GM21390 (cell line): ENCODE measurements around the gene COBL.

Experiments used
- ATAC-seq: cut with Tn5 transposase; IDR thresholded peaks from one replicate; pipeline ENCODE4 v1.9.1; 2021; ENCODE audit not compliant: unreplicated experiment

Gene COBL

GRCh38 chr7:51276091-51276605 lies 40.5 kb downstream of the COBL start:
- ATAC-seq: no peak

GRCh38 chr7:51275532-51275931 lies 41.1 kb downstream of the COBL start:
- no peak for ATAC-seq

GRCh38 chr7:51274955-51275354 lies 41.7 kb downstream of the COBL start:
- no peak for ATAC-seq

DNA sequence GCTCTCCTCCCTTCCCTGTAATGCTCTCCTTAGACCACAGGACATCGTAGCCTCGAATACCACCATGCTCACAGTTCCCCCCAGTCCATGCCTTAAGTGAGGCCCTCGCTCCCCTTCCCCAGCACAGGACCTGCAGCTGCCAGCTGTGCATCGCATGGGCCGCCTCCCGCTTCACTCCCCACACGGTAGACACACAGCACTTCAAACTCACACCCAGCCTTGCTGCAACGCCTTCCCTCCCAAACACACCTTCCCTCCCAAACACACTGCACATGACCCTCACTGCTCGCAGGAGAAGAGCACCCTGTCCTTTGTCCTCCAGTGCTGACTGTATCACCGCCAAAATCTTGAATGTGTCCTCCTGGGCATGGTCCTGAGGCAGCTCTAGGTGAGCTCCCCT lies 42.6 kb downstream of the COBL start:
- no peak for ATAC-seq

- ATAC-seq: no peak
Measured at GRCh38 chr7:51273360-51273759, 43.2 kb downstream of the COBL start.

DNA sequence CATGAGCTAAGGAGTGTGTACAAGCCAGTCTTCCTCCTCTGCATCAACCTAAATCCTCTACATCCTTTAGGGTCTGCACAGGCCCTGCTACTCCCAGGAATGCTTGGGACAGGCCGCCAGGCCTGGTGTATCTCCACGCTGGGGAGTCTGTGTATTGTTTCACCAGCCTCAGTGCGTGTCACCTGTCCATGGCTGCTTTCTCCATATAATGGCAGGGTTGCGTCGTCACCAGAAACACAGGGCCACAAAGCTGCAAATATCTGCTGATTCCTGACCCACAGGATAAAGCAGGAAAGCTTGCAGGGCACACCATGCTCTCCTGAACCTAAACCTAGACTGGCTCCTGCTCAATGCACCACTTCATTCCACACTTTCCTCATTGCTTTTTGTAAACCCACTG lies 45.6 kb downstream of the COBL start:
- no peak for ATAC-seq

DNA sequence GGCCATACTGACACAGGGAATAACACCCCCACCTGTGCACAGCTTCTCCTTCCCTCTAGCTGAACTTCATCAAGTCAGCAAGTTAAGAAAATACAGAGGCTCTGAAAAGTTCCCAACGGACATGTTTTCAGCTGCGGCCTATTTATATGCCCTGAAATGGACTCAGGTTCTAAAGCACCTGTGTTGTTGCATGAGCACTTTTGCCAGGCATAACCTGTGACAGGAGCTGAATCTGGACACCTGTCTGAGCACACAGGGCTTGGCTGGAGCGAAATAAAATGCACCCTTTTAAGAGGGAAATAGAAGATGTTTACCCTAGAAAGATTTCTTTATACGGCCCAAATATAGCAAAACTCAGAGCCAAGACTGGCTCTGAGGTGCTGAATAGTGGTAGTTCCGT lies 46.7 kb downstream of the COBL start:
- ATAC-seq: no peak

GRCh38 chr7:51269321-51269720 lies 47.3 kb downstream of the COBL start:
- ATAC-seq: no peak

DNA sequence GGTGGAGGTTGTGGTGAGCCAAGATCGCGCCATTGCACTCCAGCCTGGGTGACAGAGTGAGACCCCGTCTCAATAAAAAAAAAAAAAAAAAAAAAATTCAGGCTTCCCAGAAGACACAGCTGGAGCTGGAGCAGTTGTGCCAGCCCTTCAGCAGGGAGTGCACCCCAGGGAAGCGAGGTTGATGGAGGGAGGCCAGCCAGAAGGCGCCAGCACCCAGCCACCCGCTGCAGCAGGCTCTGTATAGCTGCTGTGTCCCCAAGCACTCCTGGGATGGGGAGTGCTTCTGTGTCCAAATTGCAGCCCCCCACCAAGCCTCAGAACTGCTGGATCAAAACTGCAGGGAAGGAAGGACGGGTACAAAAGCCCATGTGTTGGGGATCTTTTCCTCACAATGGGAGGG lies 47.8 kb downstream of the COBL start:
- no peak for ATAC-seq

DNA sequence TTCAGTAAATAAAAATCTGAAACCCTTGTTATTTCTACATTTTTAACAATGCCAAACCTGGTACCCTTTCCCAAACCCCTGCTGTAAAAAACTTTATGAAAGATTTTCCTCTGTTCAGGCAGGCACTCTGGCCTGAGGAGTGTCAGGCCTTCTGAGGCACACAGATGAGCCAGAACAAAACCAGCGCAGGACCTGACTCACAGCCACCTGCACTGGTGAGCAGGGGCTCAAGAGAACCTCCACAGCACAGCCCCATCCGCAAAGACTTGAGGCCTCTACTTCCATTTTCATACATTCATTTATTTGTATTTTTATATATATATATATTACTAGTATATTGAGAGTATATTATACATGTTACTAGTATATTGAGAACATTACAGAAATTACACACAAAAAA lies 49.4 kb downstream of the COBL start:
- ATAC-seq: no peak

DNA sequence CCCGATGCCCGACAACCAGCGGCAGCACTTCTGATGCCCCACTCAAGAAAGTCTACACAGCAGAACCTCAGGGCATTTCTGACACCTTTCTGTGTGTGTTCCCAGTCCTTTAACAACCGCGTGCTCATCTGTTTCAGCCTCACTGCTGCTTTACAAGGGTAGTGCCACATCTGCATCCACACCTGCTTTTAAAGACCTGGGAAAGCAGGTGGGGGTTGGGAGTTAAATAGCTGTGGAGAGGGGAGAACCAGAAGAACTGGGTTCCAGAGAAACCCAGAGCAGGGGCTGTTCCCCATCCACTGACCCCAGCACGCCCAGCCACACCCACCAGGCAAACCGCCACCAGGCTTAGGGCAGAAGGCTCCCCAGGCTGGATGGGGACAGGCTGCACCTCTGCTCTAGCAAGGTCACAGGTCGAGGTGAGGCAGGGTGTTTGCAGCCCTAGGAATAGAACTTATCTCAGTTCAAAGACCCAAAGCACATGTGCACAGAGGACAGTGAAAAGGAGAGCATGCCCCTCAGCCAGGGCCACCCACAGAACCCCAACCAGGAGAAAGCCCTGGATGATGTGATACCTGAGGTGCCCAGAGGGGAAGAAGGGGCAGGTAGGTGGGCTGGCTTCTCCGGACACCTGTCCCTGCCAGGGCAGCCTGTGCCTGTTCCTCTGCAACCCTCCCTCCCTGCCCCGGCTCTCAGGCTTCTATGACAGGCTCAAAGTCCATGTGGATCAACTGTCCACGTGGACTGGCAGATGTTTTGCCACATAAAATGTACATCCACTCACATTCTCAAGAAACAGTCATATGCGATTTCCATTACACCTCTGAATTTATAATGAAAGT lies 51.3 kb downstream of the COBL start:
- ATAC-seq: no peak

DNA sequence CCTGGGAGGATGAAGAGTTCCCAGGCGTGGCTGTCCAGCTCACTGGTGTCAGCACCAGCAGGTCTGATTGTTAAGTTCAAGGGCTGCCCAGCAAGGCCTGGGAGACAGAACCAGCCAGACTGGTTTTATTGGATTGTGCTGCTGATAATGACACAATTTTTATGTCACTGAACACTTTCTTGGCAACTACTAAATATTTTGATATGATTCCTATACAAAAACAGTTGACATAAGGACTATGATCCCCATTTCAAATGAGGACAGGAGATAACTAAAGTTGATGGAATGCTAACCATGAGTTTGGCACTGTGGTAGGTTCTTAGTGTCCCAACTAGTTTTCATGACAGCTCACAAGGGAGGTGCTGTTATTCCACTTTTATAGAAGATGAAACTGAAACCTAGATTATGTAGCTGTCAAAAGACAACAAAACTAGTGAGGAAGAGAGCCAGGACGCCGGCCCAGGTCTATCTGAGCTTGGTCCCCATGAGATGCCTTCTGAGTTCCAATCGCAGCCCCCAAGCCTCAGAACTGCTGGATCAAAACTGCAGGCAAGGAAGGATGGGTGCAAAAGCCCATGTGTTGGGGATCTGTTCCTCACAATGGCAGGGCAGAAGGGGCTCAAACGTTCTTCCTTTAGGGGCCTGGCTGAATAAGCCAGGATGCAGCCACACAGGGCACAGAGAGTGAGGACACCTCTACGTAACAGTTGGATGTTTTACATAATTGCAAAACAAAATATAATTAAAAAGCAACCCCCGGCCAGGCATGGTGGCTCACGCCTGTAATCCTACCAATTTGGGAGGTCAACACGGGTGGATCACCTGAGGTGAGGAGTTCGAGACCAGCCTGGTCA lies 52.8 kb downstream of the COBL start:
- ATAC-seq: no peak

DNA sequence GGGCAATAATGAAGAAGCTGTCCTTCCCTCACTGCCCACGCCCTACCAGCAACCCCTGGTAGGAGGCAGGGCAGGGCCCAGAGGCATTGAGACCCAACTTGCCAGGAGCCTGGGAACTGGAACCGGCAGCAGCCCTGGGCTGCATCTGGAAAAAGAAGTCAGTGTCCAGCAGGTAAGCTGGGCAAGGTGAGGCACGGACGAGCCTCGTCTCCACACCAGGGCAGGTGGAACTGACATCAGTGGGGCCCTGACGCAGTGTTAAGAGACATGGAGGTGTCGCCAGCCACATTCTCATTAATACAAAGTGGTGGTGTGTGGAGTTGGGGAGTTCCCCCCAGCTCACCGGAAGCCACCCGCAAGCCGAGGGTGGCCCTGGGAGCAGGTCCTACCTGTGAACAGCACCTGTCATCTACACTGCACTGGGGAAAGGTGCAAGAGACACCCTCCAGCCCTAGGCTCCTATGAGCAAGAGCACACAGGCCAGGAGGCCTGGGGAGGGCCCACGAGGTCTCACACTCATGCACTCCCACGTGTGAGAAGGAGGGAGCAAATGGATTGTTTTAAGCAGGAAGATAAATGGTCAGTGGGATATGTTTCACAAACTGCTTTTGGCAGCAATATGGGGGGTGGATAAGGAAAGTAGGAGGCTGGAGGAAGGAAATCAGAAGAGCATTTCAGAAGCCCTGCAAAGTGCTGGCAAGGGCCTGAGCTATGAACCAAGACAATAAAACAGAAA lies 53.6 kb downstream of the COBL start:
- no peak for ATAC-seq

DNA sequence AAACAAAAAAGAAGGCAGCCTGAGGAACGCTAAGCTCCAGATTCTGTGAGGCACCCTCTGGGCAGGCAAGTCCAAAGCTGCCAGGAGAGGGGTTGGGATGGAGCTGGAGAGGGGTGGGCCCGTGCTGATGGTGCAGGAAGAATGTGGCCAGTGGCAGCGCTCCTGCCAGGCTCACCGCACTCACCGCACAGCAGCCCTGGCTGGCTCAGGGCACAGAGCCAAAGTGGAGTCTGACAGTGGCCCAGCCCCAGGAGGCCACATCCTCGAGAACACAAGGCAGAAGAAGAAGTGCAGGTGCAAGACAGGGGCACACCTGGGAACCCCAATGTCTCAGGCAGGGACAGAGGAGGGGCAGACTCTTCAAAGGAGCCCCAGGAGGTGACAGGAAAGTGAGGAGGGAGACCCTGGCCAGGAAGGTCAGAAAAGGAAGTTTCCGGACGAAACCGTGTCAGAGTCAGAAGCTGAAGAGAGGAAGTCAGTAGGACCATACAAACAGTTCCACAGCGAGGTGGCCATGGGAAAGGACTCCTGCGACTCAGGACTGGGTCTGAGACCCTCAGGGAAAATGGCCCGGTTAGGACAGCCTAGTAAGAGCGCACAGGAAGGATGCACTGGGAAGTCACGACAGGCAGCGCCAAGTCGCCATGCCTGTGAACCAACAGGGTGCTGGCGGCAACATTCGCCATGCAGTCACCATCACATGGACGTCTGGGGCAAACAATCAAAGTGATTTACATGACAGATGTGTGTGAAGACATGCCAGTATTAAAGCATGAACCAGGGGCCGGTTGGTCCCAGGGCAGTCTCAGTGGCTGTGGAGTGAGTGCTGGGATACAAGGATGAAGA lies 54.4 kb downstream of the COBL start:
- ATAC-seq: no peak

- ATAC-seq: no peak
Measured at GRCh38 chr7:51261117-51261835, 55.3 kb downstream of the COBL start.

DNA sequence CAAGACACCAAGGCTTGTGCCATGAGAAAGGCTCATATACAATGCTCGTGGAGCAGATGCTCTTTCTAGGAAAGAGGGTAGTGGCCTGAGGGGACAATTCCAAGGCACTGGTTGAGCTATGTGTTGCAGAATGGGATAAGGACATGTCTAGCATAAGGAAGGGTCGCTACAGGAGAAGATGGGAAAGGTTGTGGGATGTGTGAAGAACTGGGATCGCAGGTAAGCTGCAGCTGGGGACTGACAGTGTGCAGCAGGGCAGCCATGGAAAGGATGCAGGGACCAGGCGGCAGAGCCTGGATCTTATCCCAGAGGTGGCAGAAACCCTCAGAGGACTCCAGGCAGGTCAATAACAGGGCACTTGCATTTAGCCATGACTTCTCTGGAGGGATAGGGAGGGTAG lies 56.1 kb downstream of the COBL start:
- no peak for ATAC-seq

GRCh38 chr7:51259766-51260165 lies 56.8 kb downstream of the COBL start:
- ATAC-seq: no peak

DNA sequence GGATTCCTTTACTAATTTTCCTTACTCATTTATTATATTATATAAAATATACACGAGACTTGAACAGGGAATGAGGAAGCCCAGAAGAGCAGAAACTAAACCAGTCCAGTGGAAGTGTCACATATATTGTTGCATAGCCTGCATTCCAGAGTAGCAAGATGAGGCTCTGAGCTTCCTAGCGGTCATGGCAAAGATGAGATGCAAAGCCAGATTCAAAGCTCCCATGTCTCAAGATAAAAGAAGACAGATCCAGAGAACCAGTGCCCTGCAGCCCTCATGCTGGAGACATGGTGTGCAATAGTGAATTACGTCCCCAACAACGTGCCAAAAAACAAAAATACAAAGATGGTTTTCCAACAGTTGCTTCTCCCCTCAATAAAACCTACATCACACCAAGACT lies 59.7 kb downstream of the COBL start:
- no peak for ATAC-seq

GRCh38 chr7:51256209-51256781 lies 60.3 kb downstream of the COBL start:
- no peak for ATAC-seq
